T-helper 17 cell (primary cell): ENCODE results near the gene NAMPT. TPM values are rescaled to one million over a fixed set of nuclear protein-coding genes. Genes with fewer than 3 reads are reported as not detected.

ENCODE experiments used
- ATAC-seq: fragments of 150-1000 bp; cut with Tn5 transposase; 2 replicates; pipeline ENCODE4 v1.10.0; 2021; ENCODE audit warnings: mild to moderate bottlenecking, moderate library complexity
- DNase-seq, 3 donors: peaks; one replicate each; pipeline versions ENCODE4 v3.0.0 to v3.0.0-alpha.2; 2020 to 2021
- H3K9me3 ChIP-seq: one replicate; pipeline ENCODE4 v1.7.0; 2013; ENCODE audit warnings: low read length, mild to moderate bottlenecking; ENCODE audit not compliant: control insufficient read depth, poor library complexity, severe bottlenecking
- H3K27ac Mint-ChIP-seq: one replicate; pipeline ENCODE4 v1.8.0; 2022; ENCODE audit warnings: mild to moderate bottlenecking, moderate library complexity, mixed read lengths
- H3K27me3 Mint-ChIP-seq: one replicate; pipeline ENCODE4 v1.8.0; 2022; ENCODE audit warnings: mixed read lengths
- H3K36me3 Mint-ChIP-seq: one replicate; pipeline ENCODE4 v1.8.0; 2022; ENCODE audit warnings: low read depth, mixed read lengths
- H3K4me1 Mint-ChIP-seq: one replicate; pipeline ENCODE4 v1.8.0; 2022; ENCODE audit warnings: mild to moderate bottlenecking, mixed read lengths
- H3K4me3 Mint-ChIP-seq: one replicate; pipeline ENCODE4 v1.8.0; 2022; ENCODE audit warnings: mild to moderate bottlenecking, moderate library complexity, mixed read lengths
- total RNA-seq, 4 donors: library from RNA in 2 of 4; stranded (reverse) in 2 of 4; gene quantifications; one replicate each; pipeline ENCODE4 v1.2.3 and lab custom pipeline; 2022 to 2026

Gene NAMPT
- total RNA-seq, 2 donors from 2014 or later = 278 to 292 TPM

DNA sequence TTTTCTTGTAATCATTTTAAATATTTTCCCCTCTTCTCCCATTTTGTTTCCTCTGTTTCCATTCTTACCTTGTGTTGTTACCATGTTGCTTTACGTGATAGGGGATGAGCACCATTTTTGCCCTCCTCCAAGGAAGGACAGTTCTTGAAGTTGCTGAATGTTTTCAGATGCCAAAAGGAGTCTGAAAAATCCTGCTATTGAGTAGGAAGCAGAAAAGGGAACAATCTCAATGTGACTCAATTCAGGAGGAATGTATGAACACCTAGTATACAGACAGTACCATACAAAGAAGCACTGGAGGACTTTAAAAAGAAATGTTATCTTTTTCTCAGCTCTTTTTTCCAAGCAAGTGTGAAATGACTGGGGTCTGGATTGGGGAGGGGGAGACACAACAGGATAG, 5.1 kb upstream of the NAMPT start:
- Mint-ChIP-seq H3K4me1 (peaks cover 10% of the 10 kb centered on the region), H3K27me3 (peaks cover 18% of the 10 kb centered on the region), H3K27ac (no peak overlapping the region), H3K36me3 (no peaks in the 10 kb centered on the region), H3K4me3 (no peak overlapping the region)
- no peak for ATAC-seq
- H3K9me3 ChIP-seq = no peaks in the 10 kb centered on the region
- no peak for DNase-seq

DNA sequence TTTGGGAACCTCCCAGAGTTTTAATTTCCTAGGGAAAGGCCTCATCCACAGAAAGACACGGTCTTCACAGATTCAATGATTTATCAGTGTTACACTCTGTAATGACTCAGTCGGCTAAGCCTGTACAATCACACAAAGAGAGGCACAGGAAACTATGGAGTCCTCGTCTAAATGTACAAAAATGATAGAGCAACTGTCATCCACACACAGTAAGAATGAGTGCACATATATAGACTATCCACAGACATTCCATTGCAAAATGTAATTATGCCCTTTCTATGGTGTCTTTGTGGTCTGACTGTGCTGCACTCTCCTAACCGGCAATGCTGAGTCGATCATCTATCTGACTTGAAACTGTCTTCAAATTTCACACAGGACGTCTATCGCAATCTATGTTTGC, 3.5 kb upstream of the NAMPT start:
- no peak for ATAC-seq
- Mint-ChIP-seq H3K27ac (no peak overlapping the region), H3K4me3 (no peak overlapping the region), H3K27me3 (peaks cover 18% of the 10 kb centered on the region), H3K4me1 (peaks cover 15% of the 10 kb centered on the region), H3K36me3 (peaks cover 2% of the 10 kb centered on the region)
- DNase-seq = no peak
- H3K9me3 ChIP-seq = peaks cover 2% of the 10 kb centered on the region

- H3K9me3 ChIP-seq = peaks cover 2% of the 10 kb centered on the region
- peak overlapping the region; percentile 36 for H3K4me3 Mint-ChIP-seq
- ATAC-seq (no peak), DNase-seq (no peak)
- peaks cover 15% of the 10 kb centered on the region for H3K4me1 Mint-ChIP-seq
- peaks cover 2% of the 10 kb centered on the region for H3K36me3 Mint-ChIP-seq
- H3K27me3 Mint-ChIP-seq = peaks cover 18% of the 10 kb centered on the region
- H3K27ac Mint-ChIP-seq = no peak overlapping the region
Observed at GRCh38 chr7:106287786-106288185, 3.0 kb upstream of the NAMPT start.

- peak overlapping the region; percentile 96 for H3K4me3 Mint-ChIP-seq
- no peak for ATAC-seq
- H3K27ac Mint-ChIP-seq = peak overlapping the region; percentile 96
- H3K9me3 ChIP-seq = peaks cover 2% of the 10 kb centered on the region
- peaks cover 8% of the 10 kb centered on the region for H3K27me3 Mint-ChIP-seq
- peaks cover 20% of the 10 kb centered on the region for H3K4me1 Mint-ChIP-seq
- DNase-seq = no peak
- peaks cover 2% of the 10 kb centered on the region for H3K36me3 Mint-ChIP-seq
Observed at GRCh38 chr7:106285855-106286492, 1.2 kb upstream of the NAMPT start.

DNA sequence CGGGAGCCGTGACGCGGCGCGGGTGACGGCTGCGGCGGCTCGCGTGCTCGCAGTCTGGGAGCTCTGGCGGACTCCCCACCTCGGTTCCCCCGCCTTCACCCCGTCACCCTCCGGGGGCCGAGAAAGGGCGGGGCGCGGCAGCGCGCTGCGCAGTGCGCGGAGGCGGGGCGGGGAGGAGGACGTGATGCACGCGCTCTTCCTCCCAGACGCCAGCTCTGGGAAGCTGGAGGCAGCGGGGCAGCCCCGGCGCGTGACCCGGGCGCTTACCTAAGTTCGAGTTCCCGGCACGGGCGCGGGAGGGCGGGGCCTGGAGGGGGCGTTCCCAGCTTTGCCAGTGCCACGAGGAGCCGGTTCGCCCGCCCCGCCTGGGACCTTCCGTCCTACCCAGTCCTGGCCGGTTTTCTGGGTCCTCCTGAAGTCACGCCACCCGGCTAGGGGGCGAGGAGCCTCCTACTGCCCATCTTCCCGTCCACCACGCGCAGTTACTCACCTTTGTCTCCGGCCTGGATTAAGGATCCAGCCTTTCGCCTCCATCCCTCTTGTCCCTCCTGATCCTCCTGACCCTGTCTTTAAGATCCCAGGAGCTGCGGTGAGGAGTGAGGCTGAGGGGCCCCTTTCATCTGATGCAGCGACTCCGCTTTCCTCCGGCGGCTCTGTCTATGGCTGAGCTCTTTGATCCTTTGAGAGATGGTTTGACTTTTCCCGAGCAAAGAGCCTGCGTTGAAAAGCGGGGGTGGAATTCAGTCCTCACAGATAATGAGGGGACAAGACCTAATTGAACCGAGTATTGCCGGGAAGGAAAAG, 470 bp upstream of the NAMPT start:
- Mint-ChIP-seq H3K4me3 (peak overlapping the region; percentile 96), H3K36me3 (peaks cover 2% of the 10 kb centered on the region), H3K27ac (peak overlapping the region; percentile 96), H3K4me1 (peaks cover 22% of the 10 kb centered on the region), H3K27me3 (peaks cover under 1% of the 10 kb centered on the region)
- DNase-seq = peak; percentile 98 to 99 (median 99)
- ATAC-seq = peak; percentile 90
- peaks cover 2% of the 10 kb centered on the region for H3K9me3 ChIP-seq

GRCh38 chr7:106283831-106284713, 711 bp downstream of the NAMPT start:
- Mint-ChIP-seq H3K4me1 (peaks cover 30% of the 10 kb centered on the region), H3K27me3 (no peaks in the 10 kb centered on the region), H3K4me3 (peak overlapping the region; percentile 98), H3K27ac (peak overlapping the region; percentile 96), H3K36me3 (peaks cover 2% of the 10 kb centered on the region)
- peaks cover 2% of the 10 kb centered on the region for H3K9me3 ChIP-seq
- peak; percentile 15 for ATAC-seq
- DNase-seq = peak; percentile 21 to 52 (median 48)

GRCh38 chr7:106283501-106283830, 1.3 kb downstream of the NAMPT start:
- Mint-ChIP-seq H3K4me1 (peaks cover 33% of the 10 kb centered on the region), H3K27me3 (no peaks in the 10 kb centered on the region), H3K4me3 (peak overlapping the region; percentile 98), H3K27ac (peak overlapping the region; percentile 96), H3K36me3 (peaks cover 2% of the 10 kb centered on the region)
- ATAC-seq (no peak), DNase-seq (no peak)
- peaks cover 2% of the 10 kb centered on the region for H3K9me3 ChIP-seq

GRCh38 chr7:106282852-106283251, 1.9 kb downstream of the NAMPT start:
- peaks cover 33% of the 10 kb centered on the region for H3K4me1 Mint-ChIP-seq
- H3K36me3 Mint-ChIP-seq = peaks cover 2% of the 10 kb centered on the region
- H3K27ac Mint-ChIP-seq = no peak overlapping the region
- H3K9me3 ChIP-seq = peaks cover 2% of the 10 kb centered on the region
- no peak overlapping the region for H3K4me3 Mint-ChIP-seq
- DNase-seq (no peak), ATAC-seq (no peak)
- no peaks in the 10 kb centered on the region for H3K27me3 Mint-ChIP-seq

- Mint-ChIP-seq H3K4me3 (no peak overlapping the region), H3K27ac (no peak overlapping the region), H3K27me3 (no peaks in the 10 kb centered on the region), H3K36me3 (peaks cover 2% of the 10 kb centered on the region), H3K4me1 (peaks cover 33% of the 10 kb centered on the region)
- no peak for DNase-seq
- peaks cover 2% of the 10 kb centered on the region for H3K9me3 ChIP-seq
- ATAC-seq = no peak
Observed at GRCh38 chr7:106282390-106282789, 2.4 kb downstream of the NAMPT start.

DNA sequence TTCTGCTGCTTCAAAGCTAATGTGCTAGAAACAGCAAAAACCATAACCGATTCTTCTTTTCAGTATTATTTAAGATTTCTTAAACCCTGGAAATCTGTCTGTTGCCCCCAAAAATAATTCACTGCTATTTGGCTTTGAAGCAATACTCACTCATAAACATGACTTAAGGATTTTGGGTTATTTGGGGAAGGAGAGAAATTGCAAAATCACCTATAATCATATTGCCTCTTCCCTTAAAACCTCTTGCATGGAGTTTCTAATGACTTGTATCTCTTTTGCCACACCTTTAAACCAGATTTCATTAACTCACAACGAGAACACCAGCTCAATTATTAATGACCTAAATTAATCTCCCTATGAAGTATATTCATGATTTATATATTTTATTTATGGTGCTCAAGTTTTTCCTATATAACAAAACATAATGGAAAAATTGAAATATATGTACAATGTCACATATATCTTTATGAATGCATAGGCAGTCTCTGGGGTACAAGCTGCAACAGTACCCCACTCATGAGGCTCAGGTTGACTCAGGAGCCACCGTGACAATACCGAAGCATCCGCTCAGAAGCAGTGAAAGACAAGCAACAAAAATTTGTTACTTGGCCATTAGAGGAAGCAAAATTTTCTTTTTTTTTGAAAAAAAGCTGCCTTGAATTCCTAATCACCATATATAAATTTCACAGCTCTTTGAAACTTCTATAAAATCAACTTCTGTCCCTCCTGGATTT, 3.0 kb downstream of the NAMPT start:
- Mint-ChIP-seq H3K27ac (no peak overlapping the region), H3K4me1 (peaks cover 33% of the 10 kb centered on the region), H3K4me3 (no peak overlapping the region), H3K27me3 (no peaks in the 10 kb centered on the region), H3K36me3 (peaks cover 2% of the 10 kb centered on the region)
- ATAC-seq (no peak), DNase-seq (no peak)
- peaks cover 2% of the 10 kb centered on the region for H3K9me3 ChIP-seq

DNA sequence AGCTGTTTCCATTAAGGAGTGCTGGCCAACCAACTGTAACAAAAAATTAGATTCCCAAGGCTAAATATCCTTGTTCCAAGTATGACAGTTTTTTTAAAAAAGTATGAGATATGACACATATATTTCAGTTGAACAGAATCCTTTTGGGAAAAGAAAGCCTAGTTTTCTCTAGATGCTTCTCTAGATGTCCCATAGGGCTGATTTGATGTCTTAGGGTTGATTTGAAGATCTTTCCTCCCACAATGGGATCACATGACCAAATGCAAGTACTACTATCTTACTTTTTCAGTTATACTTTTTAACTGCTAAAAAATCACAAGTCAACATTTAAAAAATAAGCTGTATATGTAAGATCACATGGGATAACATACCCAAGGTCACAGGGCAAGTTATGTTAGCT, 3.7 kb downstream of the NAMPT start:
- Mint-ChIP-seq H3K27me3 (no peaks in the 10 kb centered on the region), H3K36me3 (peaks cover 2% of the 10 kb centered on the region), H3K4me1 (peaks cover 32% of the 10 kb centered on the region), H3K27ac (no peak overlapping the region), H3K4me3 (no peak overlapping the region)
- ATAC-seq = no peak
- H3K9me3 ChIP-seq = peaks cover 2% of the 10 kb centered on the region
- DNase-seq = no peak

- no peak for DNase-seq
- Mint-ChIP-seq H3K4me3 (peak overlapping the region; percentile 36), H3K27me3 (no peaks in the 10 kb centered on the region), H3K36me3 (peaks cover 2% of the 10 kb centered on the region), H3K4me1 (peaks cover 24% of the 10 kb centered on the region), H3K27ac (no peak overlapping the region)
- no peak for ATAC-seq
- H3K9me3 ChIP-seq = peaks cover 2% of the 10 kb centered on the region
Observed at GRCh38 chr7:106279425-106280197, 5.2 kb downstream of the NAMPT start.
